Measurements from ENCODE around the gene NOTCH1.
"Not testable (repeated sequence)": the region's sequence is repeated elsewhere in the genome, so short reads cannot be mapped to it uniquely, and the experiment has no call there.

Gene NOTCH1

GRCh38 chr9:136581614-136582447 is 36.0 kb upstream of the NOTCH1 start:
- Histone ChIP-seq H3K4me2 (ENCODE audit: low read length) (no peak overlapping the region), H3K79me1 (ENCODE audit: low read length) (peaks cover 2% of the 10 kb centered on the region), H3K56ac (ENCODE audit: low read length) (no peak overlapping the region), H4K5ac (ENCODE audit: low read length) (no peak overlapping the region), H3K18ac (ENCODE audit: low read length) (no peak overlapping the region), H2BK5ac (ENCODE audit: low read length) (no peak overlapping the region), H3K36me3 (ENCODE audit: control insufficient read depth, insufficient read depth, low read length) (no peaks in the 10 kb centered on the region), H3K27ac (ENCODE audit: low read depth, low read length) (no peak overlapping the region), H3K4me1 (ENCODE audit: control insufficient read depth, low read depth, low read length) (peaks cover 2% of the 10 kb centered on the region), H2BK120ac (ENCODE audit: low read depth, low read length) (no peak overlapping the region), H3K4me3 (ENCODE audit: low read length) (no peak overlapping the region), H3K79me2 (ENCODE audit: control insufficient read depth, insufficient read depth, low read length) (no peaks in the 10 kb centered on the region), H2BK15ac (replicated peaks; ENCODE audit: low read depth) (no peak overlapping the region), H3K9ac (ENCODE audit: low read length) (no peak overlapping the region), H3K23ac (ENCODE audit: low read length) (no peak overlapping the region), H4K8ac (ENCODE audit: low read depth, low read length) (no peak overlapping the region), H3K4ac (ENCODE audit: low read depth, low read length) (no peak overlapping the region), H3K27me3 (ENCODE audit: insufficient read depth, low read length, poor library complexity) (no peaks in the 10 kb centered on the region), H2AK5ac (ENCODE audit: low read length) (peak overlapping the region; percentile 80)
- 100% methylated on average over 10 of the region's 12 CpGs for WGBS (ENCODE audit: extremely low coverage, insufficient coverage, low lambda C conversion rate)
- DNase-seq: no peak

DNA sequence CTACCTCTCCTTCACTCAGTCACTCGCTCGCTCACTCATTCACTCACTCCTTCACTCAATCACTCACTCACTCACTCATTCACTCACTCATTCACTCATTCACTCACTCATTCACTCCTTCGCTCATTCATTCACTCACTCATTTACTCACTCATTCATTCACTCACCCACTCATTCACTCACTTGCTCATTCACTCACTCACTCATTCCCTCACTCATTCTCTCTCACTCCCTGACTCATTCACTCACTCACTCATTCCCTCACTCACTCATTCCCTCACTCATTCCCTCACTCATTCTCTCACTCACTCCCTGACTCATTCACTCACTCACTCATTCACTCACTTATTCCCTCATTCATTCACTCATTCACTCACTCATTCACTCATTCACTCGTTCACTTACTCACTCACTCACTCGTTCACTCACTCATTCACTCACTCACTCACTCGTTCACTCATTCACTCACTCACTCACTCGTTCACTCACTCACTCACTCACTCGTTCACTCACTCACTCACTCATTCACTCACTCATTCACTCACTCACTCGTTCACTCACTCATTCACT is 33.9 kb upstream of the NOTCH1 start:
- H3K23ac ChIP-seq (ENCODE audit: low read length); H2BK15ac ChIP-seq (replicated peaks; ENCODE audit: low read depth); H3K36me3 ChIP-seq (ENCODE audit: control insufficient read depth, insufficient read depth, low read length); H3K18ac ChIP-seq (ENCODE audit: low read length); H3K27me3 ChIP-seq (ENCODE audit: insufficient read depth, low read length, poor library complexity); H3K4me3 ChIP-seq (ENCODE audit: low read length); H3K4me2 ChIP-seq (ENCODE audit: low read length); H3K79me1 ChIP-seq (ENCODE audit: low read length); H3K9ac ChIP-seq (ENCODE audit: low read length); H3K27ac ChIP-seq (ENCODE audit: low read depth, low read length); H4K5ac ChIP-seq (ENCODE audit: low read length); H4K8ac ChIP-seq (ENCODE audit: low read depth, low read length); H3K4me1 ChIP-seq (ENCODE audit: control insufficient read depth, low read depth, low read length); H3K56ac ChIP-seq (ENCODE audit: low read length); DNase-seq; H2BK5ac ChIP-seq (ENCODE audit: low read length); H3K4ac ChIP-seq (ENCODE audit: low read depth, low read length); H3K79me2 ChIP-seq (ENCODE audit: control insufficient read depth, insufficient read depth, low read length); H2BK120ac ChIP-seq (ENCODE audit: low read depth, low read length): not testable (repeated sequence)
- WGBS (ENCODE audit: extremely low coverage, insufficient coverage, low lambda C conversion rate): 100% methylated on average over 4 of the region's 9 CpGs
- peak overlapping the region; percentile 94 for H2AK5ac ChIP-seq (ENCODE audit: low read length)

- Histone ChIP-seq H2BK120ac (ENCODE audit: low read depth, low read length) (no peak overlapping the region), H3K4me3 (ENCODE audit: low read length) (no peak overlapping the region), H3K4me1 (ENCODE audit: control insufficient read depth, low read depth, low read length) (no peaks in the 10 kb centered on the region), H3K23ac (ENCODE audit: low read length) (no peak overlapping the region), H2AK5ac (ENCODE audit: low read length) (no peak overlapping the region), H3K27me3 (ENCODE audit: insufficient read depth, low read length, poor library complexity) (no peaks in the 10 kb centered on the region), H3K4me2 (ENCODE audit: low read length) (no peak overlapping the region), H3K56ac (ENCODE audit: low read length) (no peak overlapping the region), H3K27ac (ENCODE audit: low read depth, low read length) (no peak overlapping the region), H3K79me2 (ENCODE audit: control insufficient read depth, insufficient read depth, low read length) (no peaks in the 10 kb centered on the region), H3K79me1 (ENCODE audit: low read length) (no peaks in the 10 kb centered on the region), H3K4ac (ENCODE audit: low read depth, low read length) (no peak overlapping the region), H4K8ac (ENCODE audit: low read depth, low read length) (no peak overlapping the region), H3K18ac (ENCODE audit: low read length) (peak overlapping the region; percentile 2), H2BK5ac (ENCODE audit: low read length) (no peak overlapping the region), H4K5ac (ENCODE audit: low read length) (no peak overlapping the region), H3K36me3 (ENCODE audit: control insufficient read depth, insufficient read depth, low read length) (no peaks in the 10 kb centered on the region), H2BK15ac (replicated peaks; ENCODE audit: low read depth) (no peak overlapping the region), H3K9ac (ENCODE audit: low read length) (no peak overlapping the region)
- no CpG with 5 or more reads among the region's 15 CpGs for WGBS (ENCODE audit: extremely low coverage, insufficient coverage, low lambda C conversion rate)
- DNase-seq: peak; percentile 79
Measured at GRCh38 chr9:136578915-136579649, 33.2 kb upstream of the NOTCH1 start.

DNA sequence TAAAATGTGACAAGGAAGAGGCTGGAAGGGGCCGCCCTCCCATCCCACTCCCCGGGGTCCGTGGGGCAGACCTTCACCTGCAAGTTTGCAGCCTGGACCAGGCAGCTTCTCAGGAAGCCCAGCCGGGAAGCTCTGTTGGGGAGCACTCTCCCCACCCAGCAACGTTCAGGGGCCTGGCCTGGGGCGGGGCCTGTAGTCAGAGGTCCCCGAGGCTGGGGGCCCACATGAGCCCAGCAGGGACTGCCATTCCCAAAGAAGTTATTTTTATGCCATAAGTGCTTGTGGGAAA is 32.7 kb upstream of the NOTCH1 start:
- no peak overlapping the region for H3K4ac ChIP-seq (ENCODE audit: low read depth, low read length)
- H3K79me1 ChIP-seq (ENCODE audit: low read length): no peaks in the 10 kb centered on the region
- H3K9ac ChIP-seq (ENCODE audit: low read length): no peak overlapping the region
- no peaks in the 10 kb centered on the region for H3K79me2 ChIP-seq (ENCODE audit: control insufficient read depth, insufficient read depth, low read length)
- H2AK5ac ChIP-seq (ENCODE audit: low read length): no peak overlapping the region
- H4K5ac ChIP-seq (ENCODE audit: low read length): no peak overlapping the region
- H3K23ac ChIP-seq (ENCODE audit: low read length): no peak overlapping the region
- no peak overlapping the region for H3K4me2 ChIP-seq (ENCODE audit: low read length)
- no peaks in the 10 kb centered on the region for H3K4me1 ChIP-seq (ENCODE audit: control insufficient read depth, low read depth, low read length)
- H3K18ac ChIP-seq (ENCODE audit: low read length): peak overlapping the region; percentile 19
- no peak overlapping the region for H3K56ac ChIP-seq (ENCODE audit: low read length)
- H4K8ac ChIP-seq (ENCODE audit: low read depth, low read length): no peak overlapping the region
- H2BK15ac ChIP-seq (replicated peaks; ENCODE audit: low read depth): no peak overlapping the region
- DNase-seq: no peak
- no peak overlapping the region for H3K27ac ChIP-seq (ENCODE audit: low read depth, low read length)
- H3K4me3 ChIP-seq (ENCODE audit: low read length): no peak overlapping the region
- H3K27me3 ChIP-seq (ENCODE audit: insufficient read depth, low read length, poor library complexity): no peaks in the 10 kb centered on the region
- no peak overlapping the region for H2BK120ac ChIP-seq (ENCODE audit: low read depth, low read length)
- no peaks in the 10 kb centered on the region for H3K36me3 ChIP-seq (ENCODE audit: control insufficient read depth, insufficient read depth, low read length)
- H2BK5ac ChIP-seq (ENCODE audit: low read length): no peak overlapping the region
- WGBS (ENCODE audit: extremely low coverage, insufficient coverage, low lambda C conversion rate): no CpG with 5 or more reads among the region's 7 CpGs

- H3K9ac ChIP-seq (ENCODE audit: low read length): no peak overlapping the region
- no peak overlapping the region for H2AK5ac ChIP-seq (ENCODE audit: low read length)
- no peak overlapping the region for H3K4me2 ChIP-seq (ENCODE audit: low read length)
- no peak overlapping the region for H4K5ac ChIP-seq (ENCODE audit: low read length)
- H3K4me3 ChIP-seq (ENCODE audit: low read length): no peak overlapping the region
- no CpG with 5 or more reads among the region's 27 CpGs for WGBS (ENCODE audit: extremely low coverage, insufficient coverage, low lambda C conversion rate)
- H2BK15ac ChIP-seq (replicated peaks; ENCODE audit: low read depth): no peak overlapping the region
- H3K4ac ChIP-seq (ENCODE audit: low read depth, low read length): no peak overlapping the region
- H2BK5ac ChIP-seq (ENCODE audit: low read length): no peak overlapping the region
- DNase-seq: no peak
- no peaks in the 10 kb centered on the region for H3K4me1 ChIP-seq (ENCODE audit: control insufficient read depth, low read depth, low read length)
- no peak overlapping the region for H2BK120ac ChIP-seq (ENCODE audit: low read depth, low read length)
- H3K27ac ChIP-seq (ENCODE audit: low read depth, low read length): no peak overlapping the region
- no peaks in the 10 kb centered on the region for H3K79me1 ChIP-seq (ENCODE audit: low read length)
- no peak overlapping the region for H3K23ac ChIP-seq (ENCODE audit: low read length)
- peak overlapping the region; percentile 7 for H3K18ac ChIP-seq (ENCODE audit: low read length)
- no peak overlapping the region for H3K56ac ChIP-seq (ENCODE audit: low read length)
- H4K8ac ChIP-seq (ENCODE audit: low read depth, low read length): no peak overlapping the region
- H3K79me2 ChIP-seq (ENCODE audit: control insufficient read depth, insufficient read depth, low read length): no peaks in the 10 kb centered on the region
- no peaks in the 10 kb centered on the region for H3K27me3 ChIP-seq (ENCODE audit: insufficient read depth, low read length, poor library complexity)
- no peaks in the 10 kb centered on the region for H3K36me3 ChIP-seq (ENCODE audit: control insufficient read depth, insufficient read depth, low read length)
Measured at GRCh38 chr9:136577941-136578625, 32.2 kb upstream of the NOTCH1 start.

Data from mesendoderm (in vitro differentiated cells).